ENCODE measurements around the gene KIF26A.

KIF26A gene

DNA sequence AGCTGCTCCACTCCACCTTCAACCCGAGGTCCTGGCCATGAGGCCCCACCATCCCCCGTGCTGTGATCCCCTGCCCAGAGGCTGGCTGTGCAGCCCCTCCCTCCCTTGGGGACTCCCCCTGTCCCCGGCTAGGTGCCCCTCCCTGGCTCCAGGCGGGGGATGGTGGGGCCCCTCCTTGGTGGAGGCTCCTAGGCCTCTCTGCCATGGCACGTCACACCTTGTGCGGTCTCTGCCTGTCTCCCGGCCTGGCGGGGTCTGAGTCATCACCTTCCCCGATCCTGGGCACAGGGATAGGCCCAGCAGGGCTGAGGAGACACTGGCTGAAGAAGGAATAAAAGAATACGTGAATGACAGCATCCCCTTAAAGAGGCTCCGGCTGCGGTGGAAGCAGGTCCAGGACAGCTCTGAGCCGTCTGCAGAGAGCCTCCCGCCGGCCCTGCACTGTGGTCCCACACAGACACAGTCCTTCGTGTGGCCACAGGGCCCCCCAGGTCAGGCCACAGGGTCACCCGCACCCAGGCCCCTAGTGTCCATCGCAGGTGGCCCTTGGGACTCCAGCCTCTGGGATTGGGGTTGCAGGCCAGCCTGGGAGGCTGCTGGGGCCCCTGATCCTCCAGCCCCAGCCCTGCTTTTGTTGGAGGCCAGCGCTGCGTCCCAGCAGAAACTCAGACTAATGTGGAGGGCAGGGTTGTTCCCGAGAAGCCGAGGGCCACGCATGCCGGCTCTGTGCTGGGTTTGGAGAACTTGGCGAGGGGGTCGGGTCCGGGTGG is 43.6 kb downstream of the KIF26A start:
- no peak for DNase-seq

GRCh38 chr14:104182857-104183425 is 44.6 kb downstream of the KIF26A start:
- no peak for DNase-seq

GRCh38 chr14:104183796-104184195 is 45.4 kb downstream of the KIF26A start:
- no peak for DNase-seq

DNA sequence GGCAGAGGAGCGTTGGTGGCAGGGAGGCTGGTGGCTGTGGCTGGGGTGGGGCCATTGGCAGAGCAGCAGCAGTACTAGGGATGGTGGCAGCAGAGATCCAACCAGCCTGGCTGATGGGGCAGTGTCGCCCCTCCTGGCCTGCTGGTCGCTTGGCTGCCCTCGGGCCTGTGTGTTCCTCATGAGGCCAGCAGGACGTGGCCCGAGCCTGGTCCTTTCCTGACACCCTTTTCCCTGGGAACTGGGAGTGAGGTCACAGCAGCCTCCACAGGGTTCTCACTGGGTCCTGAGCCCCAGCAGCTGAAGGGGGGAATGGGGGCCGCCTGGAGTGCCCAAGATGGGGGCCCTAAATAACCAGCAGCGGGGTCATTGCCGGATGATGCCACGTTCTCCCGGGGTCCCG is 46.1 kb downstream of the KIF26A start:
- no peak for DNase-seq

GRCh38 chr14:104184911-104185499 is 46.6 kb downstream of the KIF26A start:
- no peak for DNase-seq

GRCh38 chr14:104185916-104186495 is 47.6 kb downstream of the KIF26A start:
- DNase-seq, result no peak

DNA sequence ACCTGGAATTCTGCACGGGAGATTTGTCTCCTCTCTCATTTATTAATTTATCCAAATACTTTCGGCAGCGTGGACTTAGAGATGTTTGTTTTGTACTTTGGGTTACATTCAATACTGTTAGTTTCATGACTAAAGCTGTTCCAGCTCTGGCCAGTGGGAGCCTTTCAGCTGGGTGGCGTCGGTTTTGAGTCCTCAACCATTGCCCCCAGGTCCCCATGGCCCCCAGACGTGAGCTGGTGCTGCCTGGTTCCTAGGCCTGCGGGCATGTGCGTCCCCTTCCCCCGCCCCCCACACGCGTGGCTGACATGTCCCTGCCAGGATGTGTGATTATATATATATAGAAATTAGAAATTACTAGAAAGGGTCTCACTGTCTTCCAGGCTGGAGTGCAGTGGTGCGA is 48.2 kb downstream of the KIF26A start:
- DNase-seq, result no peak

DNA sequence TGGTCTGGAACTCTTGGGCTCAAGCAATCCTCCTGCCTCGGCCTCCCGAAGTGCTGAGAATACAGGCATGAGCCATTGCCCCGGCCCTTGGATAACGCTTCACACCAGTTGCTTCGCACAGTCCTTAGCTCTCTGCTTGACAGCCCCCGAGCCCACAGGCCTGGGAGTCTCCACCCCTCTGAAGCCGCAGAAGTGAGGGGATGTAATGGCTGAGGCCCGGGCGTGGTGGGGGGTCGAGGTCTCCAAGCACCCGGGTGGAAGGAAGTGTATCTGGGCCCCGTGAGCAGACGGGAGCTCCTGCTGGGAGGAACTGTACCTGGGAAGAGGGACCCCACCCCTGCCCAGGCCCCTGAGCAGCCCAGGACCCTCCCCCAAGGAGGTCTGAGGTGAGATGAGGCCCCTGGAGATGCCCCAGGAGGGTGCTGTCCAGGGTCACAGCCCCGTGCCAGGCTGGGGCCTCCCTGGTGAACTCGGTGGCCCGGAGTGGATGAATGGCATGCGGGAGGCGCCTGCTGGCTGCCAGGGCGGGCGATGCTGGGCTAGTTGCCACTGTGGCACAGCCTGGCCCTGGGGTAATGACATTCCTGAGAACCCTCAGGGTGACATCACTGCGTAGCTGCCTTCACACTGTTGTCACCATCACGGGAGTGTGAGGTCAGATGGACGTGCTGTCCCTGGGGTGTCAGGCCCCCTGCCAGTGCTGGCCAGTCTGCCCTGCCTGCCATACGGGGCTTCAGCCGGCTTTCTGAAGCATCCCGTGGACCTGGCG is 48.9 kb downstream of the KIF26A start:
- no peak for DNase-seq

DNA sequence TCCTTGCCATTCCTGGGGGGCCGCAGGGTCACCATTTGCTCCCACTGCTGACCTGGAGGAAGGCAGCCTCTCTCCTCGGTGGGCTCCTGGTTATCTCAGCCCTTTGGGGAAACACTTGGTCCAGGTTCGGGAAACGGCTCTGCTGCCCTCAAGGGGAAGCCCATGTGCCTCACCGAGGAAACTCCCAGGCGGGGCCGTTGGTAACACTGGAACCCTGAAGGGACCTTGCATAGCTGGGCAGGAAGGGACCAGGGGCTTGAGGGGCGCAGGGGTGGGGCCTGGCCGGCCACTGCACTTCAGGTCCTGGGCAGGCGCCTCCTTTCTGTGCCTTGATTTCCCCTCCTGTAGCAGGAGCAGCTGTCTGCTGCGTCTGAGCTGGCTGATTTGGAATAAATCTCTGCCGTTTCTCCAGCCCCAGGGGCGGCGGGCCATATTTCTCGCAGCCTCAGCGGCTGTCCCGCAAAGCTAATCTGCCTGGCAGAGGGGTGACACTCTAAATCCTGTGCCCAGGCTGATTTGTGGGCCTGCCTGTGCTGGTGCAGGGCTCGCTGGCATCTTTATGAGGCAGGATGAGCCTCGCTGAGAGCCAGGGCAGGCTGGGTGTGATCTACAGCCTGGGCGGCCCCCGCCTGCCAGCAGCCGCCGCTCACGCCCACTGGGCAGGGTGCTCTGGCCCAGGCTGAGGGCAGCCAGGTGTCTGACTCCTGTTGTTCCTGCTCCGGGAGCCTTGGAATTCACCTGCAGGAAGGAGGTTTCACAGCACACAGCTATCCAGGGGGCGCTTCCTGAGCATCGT is 49.7 kb downstream of the KIF26A start:
- no peak for DNase-seq

DNA sequence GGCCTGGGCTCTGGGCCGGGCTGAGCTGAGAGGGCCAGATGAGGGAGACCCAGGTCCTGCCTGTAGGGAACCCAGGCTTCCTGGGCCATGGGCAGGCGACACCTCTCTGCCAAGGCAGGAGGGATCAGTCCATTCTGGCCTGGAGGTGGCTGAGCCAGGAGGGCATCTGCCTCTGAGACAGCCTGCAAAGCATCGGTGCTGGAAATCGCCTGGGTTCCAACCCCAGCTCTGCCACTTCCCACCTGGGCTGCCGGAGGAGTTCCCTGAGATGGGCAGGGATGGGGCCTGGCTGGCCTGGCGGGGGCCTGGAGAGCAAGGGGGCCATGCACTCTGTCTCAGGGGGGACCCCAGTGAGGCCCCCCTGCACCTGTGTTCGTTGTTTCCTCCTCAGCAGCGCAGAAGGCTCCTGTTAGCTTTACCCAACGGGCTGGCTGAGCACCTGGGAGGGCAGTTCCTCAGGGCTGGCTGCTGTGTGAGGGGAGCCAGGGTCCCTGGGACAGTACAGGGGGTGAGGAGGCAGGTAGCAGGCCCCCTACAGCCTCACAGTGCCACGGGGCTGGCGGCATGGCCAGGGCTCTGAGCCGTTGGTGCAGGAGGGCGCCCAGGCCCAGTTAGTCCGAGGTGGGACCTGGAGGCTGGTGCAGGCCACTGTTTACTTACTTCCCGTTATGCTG is 50.5 kb downstream of the KIF26A start:
- no peak for DNase-seq

DNA sequence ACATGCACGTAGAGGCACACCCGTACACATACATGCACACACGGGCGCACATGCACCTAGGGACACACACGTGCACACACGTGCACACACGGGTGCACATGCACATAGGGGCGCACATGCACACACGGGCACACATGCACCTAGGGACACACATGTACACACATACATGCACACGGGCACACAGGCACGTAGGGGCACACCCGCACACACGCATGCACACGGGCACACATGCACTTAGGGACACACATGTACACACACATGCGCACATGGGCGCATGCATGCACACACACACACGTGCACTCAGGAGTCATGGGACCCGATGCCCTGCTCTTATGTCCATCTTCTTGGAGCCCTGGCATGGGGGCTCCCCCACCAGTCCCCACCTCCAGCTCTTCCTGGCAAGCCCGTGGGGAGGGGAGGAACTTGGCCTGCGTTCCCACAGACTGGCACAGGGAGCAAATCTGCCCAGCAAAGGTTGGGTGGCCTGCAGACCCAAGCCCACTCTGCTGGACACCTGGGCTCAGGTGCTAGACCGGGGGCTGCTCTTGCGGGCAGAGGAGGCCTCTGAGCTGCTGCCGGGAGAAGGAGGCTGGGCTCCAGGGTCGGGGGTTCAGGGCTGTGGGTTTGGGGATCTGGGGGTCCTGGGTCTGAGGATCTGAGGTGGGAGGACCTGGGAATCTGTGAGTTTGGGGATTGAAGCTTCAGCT is 51.4 kb downstream of the KIF26A start:
- DNase-seq, result no peak

DNA sequence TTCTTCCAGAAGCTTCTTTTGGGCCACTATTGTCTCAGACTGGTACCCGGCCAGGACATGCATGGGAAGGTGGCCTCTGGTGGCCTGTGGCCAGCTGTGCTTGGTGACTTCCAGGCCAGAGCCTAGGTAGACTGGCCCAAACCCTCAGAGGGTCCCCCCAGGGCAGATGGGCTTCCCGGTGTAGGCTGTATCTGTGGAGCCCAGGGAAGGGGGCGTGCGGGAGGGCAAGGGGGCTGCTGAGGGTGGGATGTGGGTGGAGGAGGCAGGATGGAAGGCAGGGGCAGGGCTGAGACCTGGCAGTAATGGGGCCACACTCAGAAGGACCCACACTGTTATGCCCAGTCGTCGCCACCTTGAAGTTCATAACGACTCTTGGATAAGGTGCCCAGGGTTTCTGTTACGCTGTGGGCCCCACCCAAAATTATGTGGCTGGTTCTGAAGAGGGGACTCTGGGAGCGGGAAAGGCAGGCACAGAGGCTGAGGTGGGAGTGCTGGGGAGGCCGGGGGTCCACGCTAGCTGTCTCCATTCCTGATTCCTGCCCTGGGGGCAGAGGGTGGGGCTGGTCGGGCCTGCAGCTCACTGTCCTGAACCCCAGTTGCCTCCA is 52.1 kb downstream of the KIF26A start:
- DNase-seq, result no peak

DNA sequence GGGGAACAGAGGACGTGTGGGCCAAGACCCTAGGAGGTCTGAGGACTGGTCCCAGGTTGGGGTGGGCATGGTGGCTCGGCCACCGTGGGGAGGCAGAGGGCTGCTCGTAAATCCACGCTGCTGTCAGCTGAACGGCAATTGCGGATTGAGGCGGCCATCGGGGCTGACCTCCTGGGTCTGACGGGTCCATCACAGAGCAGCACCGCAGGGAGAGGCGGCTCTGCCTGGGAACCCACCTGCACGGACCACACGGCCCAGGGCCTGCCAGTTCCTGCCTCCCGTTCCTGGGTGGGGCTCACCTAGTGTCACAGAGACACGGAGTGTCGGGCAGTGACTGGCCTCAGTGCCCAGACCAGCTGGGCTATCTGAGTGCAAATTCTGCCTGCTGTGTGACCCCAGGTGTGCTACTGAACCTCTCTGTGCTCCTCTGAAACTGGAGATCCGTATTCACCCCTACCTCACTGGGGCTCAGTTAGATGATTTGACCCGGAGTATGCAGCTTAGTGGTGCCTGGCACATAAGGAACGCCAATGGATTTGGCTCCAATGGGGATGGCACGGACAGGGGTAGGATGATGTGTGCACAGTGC is 53.1 kb downstream of the KIF26A start:
- no peak for DNase-seq

DNA sequence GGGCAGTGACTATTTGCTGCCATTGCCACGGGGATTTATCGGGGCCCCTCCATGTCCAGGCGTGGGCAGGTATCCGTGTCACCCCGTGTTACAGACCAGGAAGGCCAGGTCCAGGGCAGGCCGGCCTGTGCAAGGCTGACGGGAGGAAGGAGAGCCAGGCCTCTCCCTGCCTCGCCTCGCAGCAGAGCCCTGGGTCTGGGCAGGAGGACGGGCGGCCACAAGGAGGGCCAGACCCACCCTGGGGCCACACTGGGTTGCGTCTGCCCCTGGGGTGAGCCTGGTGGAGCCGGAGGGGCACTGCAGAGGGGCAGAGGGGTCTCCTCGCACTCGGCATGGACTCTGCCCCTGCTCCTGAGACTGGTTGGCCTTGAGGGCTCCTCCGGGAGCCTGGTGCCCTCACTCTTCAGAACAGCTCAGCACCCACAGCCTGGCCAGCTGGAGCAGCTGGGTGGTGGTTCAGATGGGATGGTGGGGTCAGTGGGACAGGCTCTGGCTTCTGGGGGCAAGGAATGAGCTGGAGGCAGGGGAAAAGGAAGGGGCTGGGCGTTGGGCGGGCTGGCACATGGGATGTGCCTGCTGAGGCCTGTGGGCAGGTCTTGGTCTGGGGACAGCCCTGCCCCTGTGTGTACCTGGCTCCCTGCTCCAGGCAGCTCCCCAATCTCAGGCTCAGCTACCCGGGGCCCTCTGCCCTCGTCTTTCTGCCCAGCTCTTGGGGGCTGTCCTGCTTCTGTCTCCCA is 53.9 kb downstream of the KIF26A start:
- no peak for DNase-seq

DNA sequence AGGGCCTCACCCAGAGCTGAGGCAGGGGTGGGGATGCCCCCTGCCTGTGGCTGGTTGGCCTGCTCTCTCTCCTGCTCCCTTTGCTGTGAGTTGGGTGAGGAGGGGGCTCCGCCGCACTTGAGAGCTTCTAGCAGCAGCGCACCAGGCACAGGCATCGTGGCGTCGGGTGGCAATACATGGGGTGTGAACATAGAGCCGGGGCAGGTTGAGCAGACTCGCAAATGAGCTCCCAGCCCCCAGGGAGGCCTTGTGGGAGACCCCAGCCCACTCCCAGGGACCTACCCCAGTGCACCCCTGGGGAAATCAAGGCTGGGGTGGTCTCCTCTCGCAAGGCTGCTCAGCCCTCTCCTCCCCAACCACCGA is 54.5 kb downstream of the KIF26A start:
- no peak for DNase-seq

- no peak for DNase-seq
These were observed 55.6 kb downstream of the KIF26A start for GRCh38 chr14:104194016-104194415.

GRCh38 chr14:104194716-104195115 is 56.3 kb downstream of the KIF26A start:
- no peak for DNase-seq

- DNase-seq, result no peak
These were observed 57.0 kb downstream of the KIF26A start for GRCh38 chr14:104195361-104195760.

DNA sequence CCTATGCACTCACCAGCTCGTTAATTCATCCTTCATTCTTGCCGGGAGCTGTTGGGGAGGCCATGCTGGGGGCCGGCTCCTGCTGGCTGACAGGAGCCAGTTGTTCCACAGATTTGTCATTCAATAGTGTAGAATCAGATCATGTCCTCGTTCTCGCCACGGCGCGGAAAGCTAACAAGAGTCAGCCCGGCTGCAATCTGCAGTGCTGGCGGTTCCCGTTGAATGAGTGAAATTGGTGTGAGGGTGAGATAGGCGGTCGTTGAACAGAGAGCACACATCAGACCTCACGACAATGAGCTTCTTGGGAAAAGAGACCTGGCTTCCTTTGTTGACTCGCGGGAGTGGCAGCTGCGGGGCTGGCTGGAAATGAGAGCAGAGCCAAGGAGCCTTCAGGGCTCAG is 57.5 kb downstream of the KIF26A start:
- no peak for DNase-seq

All from kidney glomerular epithelial cell (primary cell).